Neural cell (in vitro differentiated cells): Measurements from ENCODE around the gene ARF1. TPM values are rescaled to one million over a fixed set of nuclear protein-coding genes. Genes with fewer than 3 reads are reported as not detected.
A peak's percentile ranks its signal among the peaks of the same experiment; 100 is the strongest.
"Not testable (repeated sequence)": the region's sequence is repeated elsewhere in the genome, so short reads cannot be mapped to it uniquely, and the experiment has no call there.

Source experiments
- H2AFZ ChIP-seq: fragments of 200-600, 300-800 bp; sonication (generic), shearing (Covaris generic); 2 replicates; pipeline ENCODE4 v1.6.0; 2014; ENCODE audit warnings: low read depth, mild to moderate bottlenecking, antibody characterized with exemption, low read length, moderate library complexity
- H3F3A ChIP-seq: fragments of 200-600 bp; shearing (Covaris generic); 2 replicates; pipeline ENCODE4 v1.6.1; 2016; ENCODE audit warnings: mild to moderate bottlenecking, moderate library complexity, mixed read lengths, antibody characterized with exemption, low read length; ENCODE audit not compliant: insufficient read depth, poor library complexity, severe bottlenecking
- H3K27ac ChIP-seq: fragments of 200-600, 300-800 bp; sonication (generic), shearing (Covaris generic); 2 replicates; pipeline ENCODE4 v1.5.1; 2014; ENCODE audit warnings: mild to moderate bottlenecking, low read length, moderate library complexity
- H3K27me3 ChIP-seq: fragments of 300-800, 200-600 bp; sonication (generic), shearing (Covaris generic); 2 replicates; pipeline ENCODE4 v1.6.0; 2014; ENCODE audit warnings: mild to moderate bottlenecking, low read depth, low read length, moderate library complexity; ENCODE audit not compliant: insufficient read depth
- H3K36me3 ChIP-seq: fragments of 300-800, 200-600 bp; sonication (generic), shearing (Covaris generic); 2 replicates; pipeline ENCODE4 v1.5.1; 2014; ENCODE audit warnings: mild to moderate bottlenecking, antibody characterized with exemption, low read length, moderate library complexity; ENCODE audit not compliant: insufficient read depth
- H3K4me2 ChIP-seq: fragments of 300-800, 200-600 bp; sonication (generic), shearing (Covaris generic); 2 replicates; pipeline ENCODE4 v1.6.0; 2014; ENCODE audit warnings: mild to moderate bottlenecking, low read length
- H3K4me3 ChIP-seq: fragments of 300-800, 200-600 bp; sonication (generic), shearing (Covaris generic); 2 replicates; pipeline ENCODE4 v1.5.1; 2014; ENCODE audit warnings: mild to moderate bottlenecking, low read length, moderate library complexity
- H3K79me2 ChIP-seq: fragments of 200-600 bp; shearing (Covaris generic); replicated peaks from 2 replicates; pipeline ENCODE4 v1.6.0; 2014; ENCODE audit warnings: mild to moderate bottlenecking, low read length, moderate library complexity; ENCODE audit not compliant: insufficient read depth
- H3K9ac ChIP-seq: fragments of 300-800, 200-600 bp; sonication (generic), shearing (Covaris generic); 2 replicates; pipeline ENCODE4 v1.6.1; 2016; ENCODE audit warnings: mild to moderate bottlenecking, low read length, mixed read lengths
- H3K9me2 ChIP-seq: fragments of 200-600 bp; shearing (Covaris generic); 2 replicates; pipeline ENCODE4 v1.6.1; 2016; ENCODE audit warnings: mild to moderate bottlenecking, low read length, mixed read lengths; ENCODE audit not compliant: insufficient read depth
- H3K9me3 ChIP-seq: fragments of 200-600, 300-800 bp; sonication (generic), shearing (Covaris generic); 2 replicates; pipeline ENCODE4 v1.6.1; 2016; ENCODE audit warnings: mild to moderate bottlenecking, mixed run types, low read length, moderate library complexity, mixed read lengths
- H4K20me1 ChIP-seq: fragments of 200-600 bp; shearing (Covaris generic); 2 replicates; pipeline ENCODE4 v1.6.1; 2016; ENCODE audit warnings: mild to moderate bottlenecking, mixed run types; ENCODE audit not compliant: insufficient read depth
- EP300 ChIP-seq: fragments of 450-650 bp; conservative IDR thresholded peaks from 2 replicates; pipeline ENCODE4 v1.6.1; 2014; ENCODE audit warnings: antibody characterized with exemption, mild to moderate bottlenecking, moderate library complexity; ENCODE audit not compliant: poor library complexity, severe bottlenecking
- EZH2 ChIP-seq: fragments of 200-600, 300-800 bp; shearing (Covaris generic), sonication (generic); IDR thresholded peaks from 2 replicates; pipeline ENCODE4 v1.6.1; 2014; ENCODE audit warnings: antibody characterized with exemption, low read length, borderline replicate concordance, mild to moderate bottlenecking; ENCODE audit not compliant: insufficient read depth, poor library complexity, severe bottlenecking
- MXI1 ChIP-seq: fragments of 450-650 bp; conservative IDR thresholded peaks from 2 replicates; pipeline ENCODE4 v1.6.1; 2014; ENCODE audit warnings: antibody characterized with exemption, mild to moderate bottlenecking; ENCODE audit not compliant: poor library complexity, severe bottlenecking
- POLR2AphosphoS5 ChIP-seq: IDR thresholded peaks from 2 replicates; pipeline ENCODE4 v1.6.1; 2012
- RAD21 ChIP-seq: fragments of 450-650 bp; conservative IDR thresholded peaks from 2 replicates; pipeline ENCODE4 v1.6.1; 2014; ENCODE audit warnings: antibody characterized with exemption, mild to moderate bottlenecking, moderate library complexity
- REST ChIP-seq: IDR thresholded peaks from 2 replicates; pipeline ENCODE4 v1.6.1; 2012; ENCODE audit warnings: borderline replicate concordance
- SMC3 ChIP-seq: fragments of 450-650 bp; conservative IDR thresholded peaks from 2 replicates; pipeline ENCODE4 v1.6.1; 2014; ENCODE audit warnings: antibody characterized with exemption, mild to moderate bottlenecking, moderate library complexity; ENCODE audit not compliant: poor library complexity
- TAF1 ChIP-seq: IDR thresholded peaks from 2 replicates; pipeline ENCODE4 v1.6.1; 2012; ENCODE audit warnings: low read depth
- polyA plus RNA-seq: library from polyadenylated mRNA; depleted of rRNA; stranded (reverse); fragments of >200 nt; gene quantifications from 2 replicates; pipeline ENCODE4 v1.2.3, GENCODE V29; 2014
- TF ChIP-seq, protein P1 (sequence below): fragments of 450-650 bp; IDR thresholded peaks from 2 replicates; pipeline ENCODE4 v1.5.1; 2014; ENCODE audit warnings: antibody characterized with exemption, mild to moderate bottlenecking, moderate library complexity; ENCODE audit not compliant: poor library complexity, severe bottlenecking

ARF1 gene
- polyA plus RNA-seq, 1 donor from 2014 or later, result 168 TPM

- Histone ChIP-seq H3K79me2 (peaks cover 18% of the 10 kb centered on the region), H4K20me1 (no peaks in the 10 kb centered on the region), H3K4me2 (no peak overlapping the region), H3K36me3 (no peaks in the 10 kb centered on the region), H3K9me3 (no peaks in the 10 kb centered on the region), H3K4me3 (peak overlapping the region; percentile 82), H3K27me3 (no peaks in the 10 kb centered on the region), H3F3A (no peaks in the 10 kb centered on the region), H3K9me2 (no peaks in the 10 kb centered on the region), H3K9ac (no peak overlapping the region), H3K27ac (no peak overlapping the region), H2AFZ (no peak overlapping the region)
- TF ChIP-seq REST, result no peak
- no peak for TF ChIP-seq SMC3
- TF ChIP-seq EP300, result no peak
- no peak for TF ChIP-seq EZH2
- TF ChIP-seq, protein P1, sequence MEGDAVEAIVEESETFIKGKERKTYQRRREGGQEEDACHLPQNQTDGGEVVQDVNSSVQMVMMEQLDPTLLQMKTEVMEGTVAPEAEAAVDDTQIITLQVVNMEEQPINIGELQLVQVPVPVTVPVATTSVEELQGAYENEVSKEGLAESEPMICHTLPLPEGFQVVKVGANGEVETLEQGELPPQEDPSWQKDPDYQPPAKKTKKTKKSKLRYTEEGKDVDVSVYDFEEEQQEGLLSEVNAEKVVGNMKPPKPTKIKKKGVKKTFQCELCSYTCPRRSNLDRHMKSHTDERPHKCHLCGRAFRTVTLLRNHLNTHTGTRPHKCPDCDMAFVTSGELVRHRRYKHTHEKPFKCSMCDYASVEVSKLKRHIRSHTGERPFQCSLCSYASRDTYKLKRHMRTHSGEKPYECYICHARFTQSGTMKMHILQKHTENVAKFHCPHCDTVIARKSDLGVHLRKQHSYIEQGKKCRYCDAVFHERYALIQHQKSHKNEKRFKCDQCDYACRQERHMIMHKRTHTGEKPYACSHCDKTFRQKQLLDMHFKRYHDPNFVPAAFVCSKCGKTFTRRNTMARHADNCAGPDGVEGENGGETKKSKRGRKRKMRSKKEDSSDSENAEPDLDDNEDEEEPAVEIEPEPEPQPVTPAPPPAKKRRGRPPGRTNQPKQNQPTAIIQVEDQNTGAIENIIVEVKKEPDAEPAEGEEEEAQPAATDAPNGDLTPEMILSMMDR, result no peak
These were observed 28.0 kb downstream of the ARF1 start for GRCh38 chr1:228110556-228110955.

- not testable (repeated sequence) for H3K27me3 ChIP-seq, H3K4me2 ChIP-seq, H3K9me3 ChIP-seq, H3K9me2 ChIP-seq, H2AFZ ChIP-seq, H3K36me3 ChIP-seq, H4K20me1 ChIP-seq, H3K27ac ChIP-seq, H3K9ac ChIP-seq, H3K4me3 ChIP-seq, H3F3A ChIP-seq
- H3K79me2 ChIP-seq, result peaks cover 18% of the 10 kb centered on the region
These were observed 28.8 kb downstream of the ARF1 start for GRCh38 chr1:228111315-228111714.

GRCh38 chr1:228112167-228112566, 29.7 kb downstream of the ARF1 start:
- H3K27ac ChIP-seq, result no peak overlapping the region
- TF ChIP-seq MXI1 (no peak), TAF1 (no peak), SMC3 (no peak), POLR2AphosphoS5 (no peak), EP300 (no peak), RAD21 (no peak), REST (no peak), EZH2 (no peak)
- TF ChIP-seq, protein P1, result no peak
- H3K9ac ChIP-seq, result no peak overlapping the region
- no peaks in the 10 kb centered on the region for H4K20me1 ChIP-seq
- peaks cover 18% of the 10 kb centered on the region for H3K79me2 ChIP-seq
- no peaks in the 10 kb centered on the region for H3K9me3 ChIP-seq
- H3K9me2 ChIP-seq, result no peaks in the 10 kb centered on the region
- no peak overlapping the region for H3K4me2 ChIP-seq
- H2AFZ ChIP-seq, result no peak overlapping the region
- no peaks in the 10 kb centered on the region for H3K27me3 ChIP-seq
- H3F3A ChIP-seq, result no peaks in the 10 kb centered on the region
- H3K4me3 ChIP-seq, result no peak overlapping the region
- no peaks in the 10 kb centered on the region for H3K36me3 ChIP-seq
